Fibroblast of lung (primary cell): ENCODE results near the gene LRG1.

Experiments
- EZH2 ChIP-seq: IDR thresholded peaks from 2 replicates; pipeline ENCODE4 v1.5.1; 2012; ENCODE audit warnings: low read length, control low read depth, mild to moderate bottlenecking; ENCODE audit errors: missing control alignments
- TF ChIP-seq, protein P1 (sequence below), 2 donors: IDR thresholded peaks in 1 of 2; conservative IDR thresholded peaks in 1 of 2; 1 replicate in 1 of 2; 2 replicates in 1 of 2; pipeline ENCODE4 v1.5.1; 2011 to 2012; ENCODE audit warnings: low read length in 2 of 2, control low read depth in 1 of 2, inconsistent platforms in 1 of 2, low read depth in 1 of 2, mild to moderate bottlenecking in 1 of 2

DNA sequence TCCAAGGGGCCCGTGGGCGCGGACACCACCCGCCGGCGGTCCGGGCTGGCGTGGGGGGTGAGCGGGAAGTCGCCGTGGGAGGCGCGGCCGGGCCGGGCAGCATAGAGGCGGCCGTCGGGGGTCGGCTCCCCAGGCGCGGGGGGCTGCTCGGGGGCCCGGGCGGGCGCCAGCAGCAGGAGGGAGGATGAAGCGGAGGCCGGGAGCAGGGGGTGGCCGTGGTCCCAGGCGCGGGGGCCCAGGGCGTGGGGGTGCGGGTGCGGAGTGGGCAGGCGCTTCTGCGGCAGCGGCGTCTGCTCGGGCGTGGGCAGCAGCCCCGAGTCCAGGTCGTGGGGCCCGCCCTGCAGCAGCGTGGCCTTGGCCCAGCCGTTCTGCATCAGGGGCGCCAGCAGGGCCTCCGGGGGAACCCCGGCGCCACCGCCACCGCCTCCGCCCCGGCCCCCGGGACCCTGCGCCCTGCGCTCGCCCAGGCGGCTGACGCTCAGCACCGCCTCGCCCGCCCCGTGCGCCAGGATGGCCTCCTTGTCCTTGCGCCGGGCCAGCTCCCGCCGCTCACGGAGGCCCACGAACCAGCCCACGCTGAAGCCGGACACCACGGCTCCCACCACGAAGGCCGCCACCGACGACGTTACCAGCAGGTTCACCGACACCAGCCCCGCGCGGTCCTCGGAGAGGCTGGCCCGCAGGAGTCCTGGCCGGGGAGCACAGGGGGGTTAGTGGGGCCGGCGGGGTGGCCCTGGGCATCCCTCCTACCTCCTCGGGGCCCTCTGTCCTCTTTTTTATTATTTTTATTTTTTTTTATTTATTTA is 4.2 kb upstream of the LRG1 start:
- TF ChIP-seq, protein P1, sequence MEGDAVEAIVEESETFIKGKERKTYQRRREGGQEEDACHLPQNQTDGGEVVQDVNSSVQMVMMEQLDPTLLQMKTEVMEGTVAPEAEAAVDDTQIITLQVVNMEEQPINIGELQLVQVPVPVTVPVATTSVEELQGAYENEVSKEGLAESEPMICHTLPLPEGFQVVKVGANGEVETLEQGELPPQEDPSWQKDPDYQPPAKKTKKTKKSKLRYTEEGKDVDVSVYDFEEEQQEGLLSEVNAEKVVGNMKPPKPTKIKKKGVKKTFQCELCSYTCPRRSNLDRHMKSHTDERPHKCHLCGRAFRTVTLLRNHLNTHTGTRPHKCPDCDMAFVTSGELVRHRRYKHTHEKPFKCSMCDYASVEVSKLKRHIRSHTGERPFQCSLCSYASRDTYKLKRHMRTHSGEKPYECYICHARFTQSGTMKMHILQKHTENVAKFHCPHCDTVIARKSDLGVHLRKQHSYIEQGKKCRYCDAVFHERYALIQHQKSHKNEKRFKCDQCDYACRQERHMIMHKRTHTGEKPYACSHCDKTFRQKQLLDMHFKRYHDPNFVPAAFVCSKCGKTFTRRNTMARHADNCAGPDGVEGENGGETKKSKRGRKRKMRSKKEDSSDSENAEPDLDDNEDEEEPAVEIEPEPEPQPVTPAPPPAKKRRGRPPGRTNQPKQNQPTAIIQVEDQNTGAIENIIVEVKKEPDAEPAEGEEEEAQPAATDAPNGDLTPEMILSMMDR (conservative IDR thresholded peaks at IDR 0.05 in 1 of 2, IDR thresholded peaks at IDR 0.05 in 1 of 2; ENCODE audit: low read depth in 1 of 2, low read length in 2 of 2), result no peak
- no peak for TF ChIP-seq EZH2
